ENCODE data around the gene B3GNT2.

GRCh38 chr2:62195421-62196277, at the start of gene B3GNT2:
- no peak for TF ChIP-seq CTCF (IDR thresholded peaks at IDR 0.05; ENCODE audit: low read length)
- TF ChIP-seq EZH2 (optimal IDR thresholded peaks at IDR 0.05; ENCODE audit: low read depth, low read length), result no peak
- no peak for TF ChIP-seq EZH2phosphoT487 (IDR thresholded peaks at IDR 0.05; ENCODE audit: low read length)

Measured in MM.1S (cell line).